Measurements from ENCODE around the gene SGTB.

- TF ChIP-seq CTCF (IDR thresholded peaks at IDR 0.05; ENCODE audit: insufficient read depth, low read depth, low read length) (no peak), EZH2 (IDR thresholded peaks at IDR 0.05; ENCODE audit: insufficient read depth, low read length) (no peak)
Measured at GRCh38 chr5:65620021-65620420, 101.9 kb downstream of the SGTB start.

Data from astrocyte (in vitro differentiated cells and primary cell).